Peyer's patch (tissue), 4 donors: ENCODE data around the gene DHX16.

Experiments
- CTCF ChIP-seq, 6 experiments: fragments of 450-650 bp in 4 of 6; fragments of 200-600 bp in 2 of 6; sonication (generic) in 1 of 6; IDR thresholded peaks; one replicate each; pipeline ENCODE4 v1.5.1; 2017 to 2019; ENCODE audit warnings: antibody characterized with exemption in 6 of 6, mild to moderate bottlenecking in 3 of 6, moderate library complexity in 1 of 6
- POLR2A ChIP-seq, 2 donors: fragments of 450-650 bp; IDR thresholded peaks; one replicate each; pipeline ENCODE4 v1.5.1; 2017; ENCODE audit warnings: antibody characterized with exemption in 2 of 2, mild to moderate bottlenecking in 2 of 2, moderate library complexity in 2 of 2

DNA sequence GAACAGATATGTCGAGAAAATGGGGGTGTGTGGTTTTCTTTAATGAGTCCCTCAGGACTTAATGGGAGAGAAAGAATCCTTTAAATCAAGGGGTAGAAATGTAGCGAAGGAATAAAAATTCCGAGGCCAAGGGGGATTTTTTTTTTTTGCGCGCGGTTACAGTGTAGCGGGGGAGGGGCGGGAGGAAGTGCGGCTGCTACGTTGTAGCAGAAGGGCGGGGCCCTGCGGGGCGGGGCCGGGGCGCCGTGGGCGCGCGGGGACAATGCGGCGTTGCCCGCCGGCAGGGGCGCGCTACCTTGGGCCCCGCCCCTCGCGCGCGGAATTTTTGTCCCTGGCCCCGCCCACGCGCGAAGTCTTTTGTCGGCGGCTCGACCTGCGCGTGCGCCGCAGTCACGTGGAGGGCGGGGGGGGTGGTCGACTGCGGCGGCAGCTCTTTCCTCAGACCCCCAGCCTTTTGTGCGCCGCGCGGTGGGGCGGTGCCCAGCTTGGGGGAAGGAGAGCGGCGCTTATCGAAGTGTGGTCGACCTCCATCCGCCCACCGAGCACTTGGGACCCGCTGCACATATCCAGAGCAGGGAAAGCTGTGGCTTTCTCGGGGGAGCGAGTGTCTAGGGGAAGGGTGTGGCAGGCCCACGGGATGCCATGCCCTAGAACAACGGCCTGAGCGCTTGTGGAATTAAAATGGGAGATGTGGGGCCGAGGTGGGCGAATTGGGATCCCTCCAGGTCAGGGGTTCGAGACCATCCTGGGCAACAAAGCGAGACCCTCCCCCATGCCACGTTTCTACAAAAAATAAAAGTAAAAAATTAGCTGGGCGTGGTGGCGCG lies 48.6 kb upstream of the DHX16 start:
- TF ChIP-seq CTCF (IDR thresholded peaks at IDR 0.05): peak; percentile 54 to 77 (median 64)
- TF ChIP-seq POLR2A (IDR thresholded peaks at IDR 0.05): no peak
